Sigmoid colon (tissue), 7 donors: ENCODE data around the gene IL1RN. TPM values are rescaled to one million over a fixed set of nuclear protein-coding genes. Genes with fewer than 3 reads are reported as not detected.

Experiments
- DNase-seq: peaks from one replicate; pipeline ENCODE4 v3.0.0-alpha.2; 2019
- H3K27ac ChIP-seq, 4 donors: fragments of 200-600 bp; sonication (generic); one replicate each; pipeline ENCODE4 v1.5.1; 2016 to 2019; ENCODE audit warnings: mild to moderate bottlenecking in 1 of 4
- H3K27me3 ChIP-seq, 3 donors: fragments of 200-600 bp; sonication (generic); one replicate each; pipeline ENCODE4 v1.5.1; 2019; ENCODE audit warnings: mild to moderate bottlenecking in 1 of 3
- H3K36me3 ChIP-seq, 4 donors: fragments of 200-600 bp; sonication (generic); one replicate each; pipeline ENCODE4 v1.5.1; 2016 to 2019
- H3K4me1 ChIP-seq, 4 donors: fragments of 200-600 bp; sonication (generic); one replicate each; pipeline ENCODE4 v1.5.1; 2017 to 2019
- H3K4me3 ChIP-seq, 4 donors: fragments of 200-600 bp; sonication (generic); one replicate each; pipeline ENCODE4 v1.5.1; 2017 to 2019; ENCODE audit warnings: mild to moderate bottlenecking in 2 of 4, moderate library complexity in 1 of 4
- H3K9me3 ChIP-seq, 4 donors: fragments of 200-600 bp in 3 of 4; sonication (generic) in 3 of 4; one replicate each; pipeline versions ENCODE4 v1.5.1 to v1.6.1; 2013 to 2019
- EP300 ChIP-seq, 4 donors: sonication (generic); formaldehyde crosslinking; IDR thresholded peaks; one replicate each; pipeline ENCODE4 v1.6.1; 2017; ENCODE audit warnings: antibody characterized with exemption in 4 of 4
- POLR2A ChIP-seq, 2 donors: fragments of 450-650 bp; IDR thresholded peaks; one replicate each; pipeline ENCODE4 v1.6.1; 2016; ENCODE audit warnings: antibody characterized with exemption in 2 of 2, mild to moderate bottlenecking in 2 of 2, moderate library complexity in 2 of 2
- POLR2AphosphoS5 ChIP-seq, 4 donors: sonication (generic); formaldehyde crosslinking; IDR thresholded peaks; one replicate each; pipeline ENCODE4 v1.6.1; 2017; ENCODE audit warnings: antibody characterized with exemption in 4 of 4
- WGBS, 2 donors: extraction: QIAGEN DNeasy Blood & Tissue Kit; methylation state at CpG; one replicate each; pipeline ENCODE4 v1.1.7; 2013; 5-methylcytosine and 5-hydroxymethylcytosine counted together
- intact Hi-C: fragments of 100-400 bp; cut with DNase I; formaldehyde crosslinking; loops from one replicate; pipeline ENCODE4 v1.15.1; 2023
- polyA plus RNA-seq, 3 donors: library from polyadenylated mRNA; stranded (reverse); fragments of 200-250 nt; gene quantifications; one replicate each; pipeline ENCODE4 v1.2.3, GENCODE V29; 2013
- total RNA-seq, 4 donors: library from RNA; depleted of rRNA; stranded (reverse); fragments of >200 nt; gene quantifications; one replicate each; pipeline ENCODE4 v1.1.0, GENCODE V29; 2016
- TF ChIP-seq, protein P1 (sequence below), 4 experiments: fragments of 450-650 bp in 3 of 4; fragments of 200-600 bp in 1 of 4; IDR thresholded peaks; one replicate each; pipeline ENCODE4 v1.5.1; 2016 to 2019; ENCODE audit warnings: antibody characterized with exemption in 4 of 4, mild to moderate bottlenecking in 3 of 4, moderate library complexity in 2 of 4
- donor health status: healthy with polysubstance abuse.
- donor health status: Bipolar disorder and iron deficiency.
- donor health status: healthy.

Gene IL1RN
- total and polyA plus RNA-seq, 7 donors: 0.55 to 19.9 (median 6.6) TPM; not detected in 2

DNA sequence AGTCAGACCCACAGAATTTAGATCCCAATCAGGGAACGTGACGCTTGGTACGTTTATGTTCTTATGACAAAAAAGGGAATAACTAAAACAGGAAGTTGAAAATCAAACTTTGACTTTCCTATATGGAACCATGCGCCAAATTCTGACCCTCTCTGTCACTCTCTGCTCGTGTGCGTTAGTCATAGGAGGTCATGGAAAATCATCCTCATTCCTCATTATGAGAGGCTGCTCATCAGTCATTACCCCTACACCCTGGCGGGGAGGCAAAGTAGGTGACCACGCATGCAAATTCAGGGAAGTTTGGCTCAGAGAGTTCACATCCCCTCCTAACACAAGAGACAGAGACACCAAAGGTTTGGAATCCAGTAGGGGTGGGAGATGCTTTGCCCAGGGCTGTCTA, 44.1 kb upstream of the IL1RN start:
- 69 to 81% methylated on average over 8 of the region's 8 CpGs for WGBS, 2 donors
- Histone ChIP-seq H3K36me3 (no peaks in the 10 kb centered on the region), H3K27ac (no peak overlapping the region), H3K9me3 (no peaks in the 10 kb centered on the region), H3K4me3 (no peak overlapping the region), H3K4me1 (no peaks in the 10 kb centered on the region), H3K27me3 (no peaks in the 10 kb centered on the region)
- TF ChIP-seq POLR2AphosphoS5 (IDR thresholded peaks at IDR 0.05) (no peak), EP300 (IDR thresholded peaks at IDR 0.05) (peak in 1 of 4 donors; percentile 45)
- DNase-seq: no peak
- intact Hi-C loops: no loop called here

DNA sequence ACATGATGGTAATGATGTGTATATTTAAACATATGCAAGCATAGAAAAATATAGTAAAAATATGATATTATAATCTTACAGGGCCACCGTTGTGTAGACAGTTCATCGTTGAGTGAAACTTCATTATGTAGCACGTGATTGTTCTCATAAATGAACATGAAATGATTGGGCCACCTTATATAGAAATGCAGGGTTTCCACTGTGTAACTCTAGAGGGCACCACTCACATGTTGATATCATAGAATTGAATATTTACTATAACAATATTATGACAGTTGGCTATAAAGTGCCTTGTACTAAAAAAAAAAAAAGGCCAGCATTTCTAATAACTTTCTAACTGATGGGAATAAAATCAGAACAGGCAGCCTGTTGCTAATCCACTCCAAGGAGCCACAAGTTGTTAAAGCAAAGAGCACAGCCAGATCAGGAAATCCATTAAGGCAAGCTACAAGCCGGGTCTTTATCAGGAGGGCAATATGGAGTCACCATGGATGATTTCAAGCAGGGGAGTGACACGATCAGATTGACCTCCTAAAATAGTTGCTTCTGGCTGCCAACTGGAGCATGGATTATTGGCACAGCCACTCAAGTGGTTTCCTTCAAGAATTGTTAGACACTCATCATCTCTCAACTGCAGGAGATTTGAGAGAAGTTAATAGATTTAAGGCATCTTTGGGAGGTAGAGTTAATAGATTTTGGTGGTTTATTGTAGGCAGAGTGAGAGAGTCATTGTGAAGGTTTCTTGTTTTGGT, 43.0 kb upstream of the IL1RN start:
- intact Hi-C loops: no loop called here
- no peaks in the 10 kb centered on the region for H3K27me3 ChIP-seq
- no peak overlapping the region for H3K27ac ChIP-seq
- no peaks in the 10 kb centered on the region for H3K4me1 ChIP-seq
- TF ChIP-seq, protein P1, sequence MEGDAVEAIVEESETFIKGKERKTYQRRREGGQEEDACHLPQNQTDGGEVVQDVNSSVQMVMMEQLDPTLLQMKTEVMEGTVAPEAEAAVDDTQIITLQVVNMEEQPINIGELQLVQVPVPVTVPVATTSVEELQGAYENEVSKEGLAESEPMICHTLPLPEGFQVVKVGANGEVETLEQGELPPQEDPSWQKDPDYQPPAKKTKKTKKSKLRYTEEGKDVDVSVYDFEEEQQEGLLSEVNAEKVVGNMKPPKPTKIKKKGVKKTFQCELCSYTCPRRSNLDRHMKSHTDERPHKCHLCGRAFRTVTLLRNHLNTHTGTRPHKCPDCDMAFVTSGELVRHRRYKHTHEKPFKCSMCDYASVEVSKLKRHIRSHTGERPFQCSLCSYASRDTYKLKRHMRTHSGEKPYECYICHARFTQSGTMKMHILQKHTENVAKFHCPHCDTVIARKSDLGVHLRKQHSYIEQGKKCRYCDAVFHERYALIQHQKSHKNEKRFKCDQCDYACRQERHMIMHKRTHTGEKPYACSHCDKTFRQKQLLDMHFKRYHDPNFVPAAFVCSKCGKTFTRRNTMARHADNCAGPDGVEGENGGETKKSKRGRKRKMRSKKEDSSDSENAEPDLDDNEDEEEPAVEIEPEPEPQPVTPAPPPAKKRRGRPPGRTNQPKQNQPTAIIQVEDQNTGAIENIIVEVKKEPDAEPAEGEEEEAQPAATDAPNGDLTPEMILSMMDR (IDR thresholded peaks at IDR 0.05): no peak
- TF ChIP-seq POLR2A (IDR thresholded peaks at IDR 0.05): no peak
- TF ChIP-seq POLR2AphosphoS5 (IDR thresholded peaks at IDR 0.05): no peak
- TF ChIP-seq EP300 (IDR thresholded peaks at IDR 0.05): no peak
- no peak overlapping the region for H3K4me3 ChIP-seq
- 27 to 44% methylated on average over 5 of the region's 5 CpGs for WGBS, 2 donors
- no peaks in the 10 kb centered on the region for H3K9me3 ChIP-seq
- DNase-seq: no peak
- H3K36me3 ChIP-seq: no peaks in the 10 kb centered on the region

DNA sequence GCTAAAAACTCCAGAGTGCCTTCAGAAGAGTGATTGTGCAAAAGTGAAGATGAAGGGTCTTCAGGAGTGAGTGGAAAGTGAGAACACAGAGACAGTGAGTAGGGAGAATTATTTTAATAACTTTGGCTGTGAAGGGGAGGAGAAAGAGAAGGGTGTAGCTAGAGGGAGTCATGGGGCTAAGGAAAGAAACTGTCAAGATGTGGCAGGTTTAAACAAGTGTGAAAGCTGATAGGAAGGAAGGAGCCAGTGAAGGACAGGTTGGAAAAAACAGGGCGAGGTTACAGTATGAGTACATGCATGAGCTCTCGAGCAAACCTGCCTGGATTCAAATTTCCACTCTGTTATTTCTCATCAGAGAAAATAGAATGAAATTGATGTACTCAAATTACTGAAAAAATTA, 41.9 kb upstream of the IL1RN start:
- 62 to 77% methylated on average over 2 of the region's 2 CpGs for WGBS, 2 donors
- intact Hi-C loops: no loop called here
- Histone ChIP-seq H3K36me3 (no peaks in the 10 kb centered on the region), H3K27ac (no peak overlapping the region), H3K4me3 (no peak overlapping the region), H3K9me3 (no peaks in the 10 kb centered on the region), H3K4me1 (no peaks in the 10 kb centered on the region), H3K27me3 (no peaks in the 10 kb centered on the region)
- TF ChIP-seq, protein P1 (IDR thresholded peaks at IDR 0.05): no peak
- TF ChIP-seq POLR2A (IDR thresholded peaks at IDR 0.05): no peak
- TF ChIP-seq POLR2AphosphoS5 (IDR thresholded peaks at IDR 0.05): no peak
- TF ChIP-seq EP300 (IDR thresholded peaks at IDR 0.05): no peak
- DNase-seq: no peak

DNA sequence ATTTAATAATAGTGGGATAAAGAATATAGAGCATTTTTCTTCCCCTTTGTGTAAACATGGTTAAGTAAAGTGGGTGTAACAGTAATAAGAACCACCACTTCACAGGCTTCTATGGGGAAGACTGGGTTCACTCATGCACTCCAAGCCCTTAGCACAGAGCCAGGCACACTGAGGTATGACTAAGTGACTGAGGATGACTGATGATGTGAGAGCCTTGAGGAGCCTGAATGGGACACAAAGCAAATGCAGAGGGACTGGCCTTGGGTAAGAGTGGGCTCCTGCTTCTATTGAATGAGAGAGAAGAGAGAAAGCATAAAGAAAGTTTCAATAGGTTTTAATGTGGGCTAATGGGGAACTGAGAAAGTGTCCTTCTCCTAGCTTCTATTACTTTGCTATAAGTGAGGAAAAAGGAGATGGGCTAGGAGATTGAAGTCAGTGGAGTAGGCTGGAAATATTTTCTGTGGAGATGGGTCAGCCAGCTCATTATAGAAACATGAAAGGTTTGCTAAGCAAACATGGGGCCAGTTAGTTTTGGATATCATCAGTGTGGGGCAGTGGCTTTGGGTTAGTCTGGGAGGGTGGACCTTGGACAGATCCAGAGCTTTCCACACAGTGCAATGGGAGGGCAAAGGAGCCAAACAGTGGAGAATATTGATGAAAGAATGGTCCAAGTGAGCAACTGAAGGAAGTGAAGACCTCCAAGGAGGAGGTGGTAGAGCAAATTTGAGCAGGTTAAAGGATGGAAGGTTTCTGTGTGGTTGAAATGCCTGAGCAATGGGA, 39.0 kb upstream of the IL1RN start:
- H3K27me3 ChIP-seq: no peaks in the 10 kb centered on the region
- no peaks in the 10 kb centered on the region for H3K4me1 ChIP-seq
- no peak for DNase-seq
- TF ChIP-seq POLR2AphosphoS5 (IDR thresholded peaks at IDR 0.05) (no peak), EP300 (IDR thresholded peaks at IDR 0.05) (no peak), POLR2A (IDR thresholded peaks at IDR 0.05) (no peak)
- TF ChIP-seq, protein P1 (IDR thresholded peaks at IDR 0.05): no peak
- no peaks in the 10 kb centered on the region for H3K36me3 ChIP-seq
- no peaks in the 10 kb centered on the region for H3K9me3 ChIP-seq
- intact Hi-C loops: no loop called here
- no peak overlapping the region for H3K27ac ChIP-seq
- no peak overlapping the region for H3K4me3 ChIP-seq

DNA sequence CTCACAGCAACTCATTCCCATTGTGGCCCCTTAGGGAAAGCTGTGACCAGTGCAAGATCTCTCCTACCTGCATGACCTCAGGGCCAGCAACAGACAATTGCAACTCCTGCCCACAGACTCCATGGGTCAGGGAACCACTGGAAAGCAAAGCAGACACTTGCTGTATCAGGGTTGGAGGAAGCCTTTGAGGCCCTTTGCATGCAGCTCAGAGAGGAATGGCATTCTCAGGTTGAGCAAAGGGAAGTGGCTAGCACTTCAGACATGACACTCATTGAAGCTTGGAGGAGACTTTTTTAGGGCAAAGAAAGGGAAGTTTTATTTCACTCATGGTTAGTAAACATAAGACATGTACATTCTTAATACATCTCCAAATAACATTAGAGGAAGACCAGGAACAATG, 37.5 kb upstream of the IL1RN start:
- DNase-seq: no peak
- TF ChIP-seq POLR2AphosphoS5 (IDR thresholded peaks at IDR 0.05) (no peak), POLR2A (IDR thresholded peaks at IDR 0.05) (no peak)
- H3K9me3 ChIP-seq: no peaks in the 10 kb centered on the region
- intact Hi-C loops: no loop called here
- no peak overlapping the region for H3K27ac ChIP-seq
- H3K4me1 ChIP-seq: no peaks in the 10 kb centered on the region
- no peaks in the 10 kb centered on the region for H3K27me3 ChIP-seq
- H3K36me3 ChIP-seq: no peaks in the 10 kb centered on the region
- no peak overlapping the region for H3K4me3 ChIP-seq
